Type B pancreatic cell (in vitro differentiated cells): ENCODE results near the gene STK26. TPM values are rescaled to one million over a fixed set of nuclear protein-coding genes. Genes with fewer than 3 reads are reported as not detected.

ENCODE experiments used
- DNase-seq: peaks from one replicate; pipeline ENCODE4 v3.0.0; 2021; ENCODE audit warnings: mixed read lengths; ENCODE audit not compliant: unreplicated experiment; ENCODE audit errors: extremely low spot score
- H3K27ac Mint-ChIP-seq: 2 replicates; pipeline ENCODE4 v1.8.0; 2021; ENCODE audit warnings: mild to moderate bottlenecking, mixed read lengths
- H3K27me3 Mint-ChIP-seq: 2 replicates; pipeline ENCODE4 v1.8.0; 2021; ENCODE audit warnings: mixed read lengths
- H3K36me3 Mint-ChIP-seq: 2 replicates; pipeline ENCODE4 v1.8.0; 2021; ENCODE audit warnings: mixed read lengths
- H3K4me1 Mint-ChIP-seq: one replicate; pipeline ENCODE4 v1.8.0; 2021; ENCODE audit warnings: mixed read lengths; ENCODE audit not compliant: unreplicated experiment
- H3K4me3 Mint-ChIP-seq: 2 replicates; pipeline ENCODE4 v1.8.0; 2021; ENCODE audit warnings: mild to moderate bottlenecking, mixed read lengths
- H3K9me3 Mint-ChIP-seq: 2 replicates; pipeline ENCODE4 v1.8.0; 2021; ENCODE audit warnings: mixed read lengths
- total RNA-seq: library from RNA; stranded (reverse); gene quantifications from 2 replicates; pipeline ENCODE4 v1.2.1, GENCODE V29; 2021; ENCODE audit warnings: low replicate concordance
- TF ChIP-seq, protein P1 (sequence below): fragments of 200-600 bp; sonication (generic); conservative IDR thresholded peaks from 2 replicates; pipeline ENCODE4 v1.5.0; 2021; ENCODE audit warnings: antibody characterized with exemption, mild to moderate bottlenecking

Gene STK26
- total RNA-seq, 1 donor from 2014 or later = 64.3 TPM

DNA sequence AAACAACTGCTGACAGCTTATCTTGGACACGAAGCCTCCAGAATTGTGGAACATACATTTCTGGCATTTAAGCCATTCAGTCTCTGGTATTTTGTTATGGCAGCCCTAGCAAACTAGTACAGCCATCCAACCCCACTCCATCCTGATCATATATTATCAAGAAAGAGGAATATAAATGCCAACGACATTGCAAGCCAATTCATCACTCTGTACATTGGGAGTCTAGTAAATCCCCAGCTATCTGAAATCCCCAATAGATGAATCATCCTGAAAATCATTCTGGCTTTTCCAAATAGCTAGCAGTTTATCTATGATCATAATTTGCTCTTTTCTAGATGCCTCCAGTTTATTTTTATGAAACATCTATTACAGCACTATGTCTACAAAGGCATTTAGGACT, 63.6 kb downstream of the STK26 start:
- Mint-ChIP-seq H3K4me3 (no peak overlapping the region), H3K9me3 (no peaks in the 10 kb centered on the region), H3K27me3 (peaks cover 9% of the 10 kb centered on the region), H3K27ac (no peak overlapping the region), H3K36me3 (no peaks in the 10 kb centered on the region), H3K4me1 (no peaks in the 10 kb centered on the region)
- TF ChIP-seq, protein P1, sequence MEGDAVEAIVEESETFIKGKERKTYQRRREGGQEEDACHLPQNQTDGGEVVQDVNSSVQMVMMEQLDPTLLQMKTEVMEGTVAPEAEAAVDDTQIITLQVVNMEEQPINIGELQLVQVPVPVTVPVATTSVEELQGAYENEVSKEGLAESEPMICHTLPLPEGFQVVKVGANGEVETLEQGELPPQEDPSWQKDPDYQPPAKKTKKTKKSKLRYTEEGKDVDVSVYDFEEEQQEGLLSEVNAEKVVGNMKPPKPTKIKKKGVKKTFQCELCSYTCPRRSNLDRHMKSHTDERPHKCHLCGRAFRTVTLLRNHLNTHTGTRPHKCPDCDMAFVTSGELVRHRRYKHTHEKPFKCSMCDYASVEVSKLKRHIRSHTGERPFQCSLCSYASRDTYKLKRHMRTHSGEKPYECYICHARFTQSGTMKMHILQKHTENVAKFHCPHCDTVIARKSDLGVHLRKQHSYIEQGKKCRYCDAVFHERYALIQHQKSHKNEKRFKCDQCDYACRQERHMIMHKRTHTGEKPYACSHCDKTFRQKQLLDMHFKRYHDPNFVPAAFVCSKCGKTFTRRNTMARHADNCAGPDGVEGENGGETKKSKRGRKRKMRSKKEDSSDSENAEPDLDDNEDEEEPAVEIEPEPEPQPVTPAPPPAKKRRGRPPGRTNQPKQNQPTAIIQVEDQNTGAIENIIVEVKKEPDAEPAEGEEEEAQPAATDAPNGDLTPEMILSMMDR = no peak
- DNase-seq = no peak

DNA sequence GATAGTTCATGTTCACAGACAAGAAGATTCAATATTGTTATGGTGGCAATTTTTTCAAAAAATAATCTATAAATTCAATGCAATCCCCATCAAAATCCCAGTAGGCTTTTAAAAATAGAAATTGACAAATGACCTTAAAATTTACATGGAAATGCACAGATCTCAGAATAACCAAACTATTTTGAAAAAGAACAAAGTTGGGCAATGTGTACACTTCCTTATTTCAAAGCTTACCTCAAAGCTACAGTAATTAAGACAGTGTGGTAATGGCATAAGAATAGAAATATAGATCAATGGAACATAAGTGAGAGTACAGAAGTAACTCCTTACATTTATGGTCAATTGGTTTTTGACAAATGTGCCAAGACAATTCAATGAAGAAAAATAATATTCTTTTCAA, 65.8 kb downstream of the STK26 start:
- DNase-seq = no peak
- H3K9me3 Mint-ChIP-seq = no peaks in the 10 kb centered on the region
- H3K4me1 Mint-ChIP-seq = peaks cover 12% of the 10 kb centered on the region
- TF ChIP-seq, protein P1 = no peak
- no peak overlapping the region for H3K4me3 Mint-ChIP-seq
- H3K27me3 Mint-ChIP-seq = peaks cover 9% of the 10 kb centered on the region
- H3K36me3 Mint-ChIP-seq = no peaks in the 10 kb centered on the region
- H3K27ac Mint-ChIP-seq = no peak overlapping the region

DNA sequence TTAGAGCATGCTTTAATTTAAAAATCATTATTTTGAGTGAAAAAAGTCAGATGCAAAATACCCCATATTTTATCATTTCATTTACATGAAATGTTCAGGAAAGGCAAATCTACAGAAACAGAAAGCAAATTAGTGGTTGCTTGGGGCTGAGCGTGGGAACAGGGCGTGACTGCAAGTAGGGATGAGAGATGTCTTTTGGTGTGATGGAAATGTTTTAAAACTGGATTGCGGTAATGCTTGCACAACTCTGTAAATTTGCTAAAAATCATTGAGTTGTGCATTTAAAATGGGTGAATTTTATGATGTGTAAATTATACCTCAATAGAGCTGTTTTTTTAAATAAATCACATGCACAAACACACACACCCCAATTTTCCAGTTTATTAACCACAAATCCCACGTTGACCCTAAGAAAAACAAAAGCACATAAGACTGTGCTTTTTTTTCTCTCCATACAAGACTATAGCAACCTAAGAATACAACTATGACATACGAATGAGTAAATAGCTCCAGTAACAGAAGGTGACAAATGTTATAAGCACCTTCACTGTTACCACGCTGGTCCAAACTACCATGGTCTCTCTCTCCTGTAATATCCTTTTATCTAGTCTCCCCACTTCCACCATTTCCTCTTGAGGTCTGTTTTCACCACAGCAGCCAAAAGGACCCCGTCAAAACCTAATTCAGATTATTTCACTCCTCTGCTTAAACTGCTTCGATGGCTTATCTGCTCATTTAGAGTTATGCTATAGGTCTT, 67.5 kb downstream of the STK26 start:
- no peaks in the 10 kb centered on the region for H3K36me3 Mint-ChIP-seq
- no peaks in the 10 kb centered on the region for H3K9me3 Mint-ChIP-seq
- TF ChIP-seq, protein P1 = no peak
- DNase-seq = no peak
- H3K27ac Mint-ChIP-seq = no peak overlapping the region
- H3K27me3 Mint-ChIP-seq = no peaks in the 10 kb centered on the region
- H3K4me3 Mint-ChIP-seq = no peak overlapping the region
- H3K4me1 Mint-ChIP-seq = peaks cover 12% of the 10 kb centered on the region

DNA sequence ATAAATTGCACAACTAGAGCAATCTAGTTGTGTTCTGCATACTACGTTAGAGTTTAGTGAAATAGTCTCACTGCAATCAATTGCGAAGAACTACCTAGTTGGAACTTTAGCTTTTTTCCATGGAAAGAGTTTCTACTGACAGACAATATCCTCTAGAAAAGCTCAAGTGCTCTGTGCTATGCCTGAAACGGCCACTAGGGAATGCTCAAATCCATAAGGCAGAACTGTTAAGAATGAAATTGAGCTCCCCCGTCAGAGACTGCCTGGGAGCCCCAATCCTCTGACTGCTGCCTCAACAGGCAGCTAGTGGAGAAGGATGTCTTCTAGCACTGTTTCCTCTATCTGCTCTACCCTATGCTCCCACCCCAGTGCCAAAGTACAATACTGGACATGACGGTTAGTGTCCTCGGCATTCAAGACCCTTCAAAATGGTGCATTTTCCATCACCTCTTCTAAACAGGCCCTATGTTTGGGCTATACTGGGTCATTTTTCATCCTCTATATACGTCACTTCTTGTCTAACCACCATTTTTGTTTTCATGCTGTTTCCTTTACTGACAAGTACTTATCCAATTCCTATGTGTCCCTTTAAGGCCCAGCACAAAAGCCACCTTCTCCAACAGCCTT, 69.5 kb downstream of the STK26 start:
- TF ChIP-seq, protein P1 = peak; percentile 89
- H3K4me1 Mint-ChIP-seq = peaks cover 12% of the 10 kb centered on the region
- no peak overlapping the region for H3K4me3 Mint-ChIP-seq
- no peaks in the 10 kb centered on the region for H3K36me3 Mint-ChIP-seq
- no peaks in the 10 kb centered on the region for H3K9me3 Mint-ChIP-seq
- no peaks in the 10 kb centered on the region for H3K27me3 Mint-ChIP-seq
- DNase-seq = no peak
- H3K27ac Mint-ChIP-seq = peak overlapping the region; percentile 14

DNA sequence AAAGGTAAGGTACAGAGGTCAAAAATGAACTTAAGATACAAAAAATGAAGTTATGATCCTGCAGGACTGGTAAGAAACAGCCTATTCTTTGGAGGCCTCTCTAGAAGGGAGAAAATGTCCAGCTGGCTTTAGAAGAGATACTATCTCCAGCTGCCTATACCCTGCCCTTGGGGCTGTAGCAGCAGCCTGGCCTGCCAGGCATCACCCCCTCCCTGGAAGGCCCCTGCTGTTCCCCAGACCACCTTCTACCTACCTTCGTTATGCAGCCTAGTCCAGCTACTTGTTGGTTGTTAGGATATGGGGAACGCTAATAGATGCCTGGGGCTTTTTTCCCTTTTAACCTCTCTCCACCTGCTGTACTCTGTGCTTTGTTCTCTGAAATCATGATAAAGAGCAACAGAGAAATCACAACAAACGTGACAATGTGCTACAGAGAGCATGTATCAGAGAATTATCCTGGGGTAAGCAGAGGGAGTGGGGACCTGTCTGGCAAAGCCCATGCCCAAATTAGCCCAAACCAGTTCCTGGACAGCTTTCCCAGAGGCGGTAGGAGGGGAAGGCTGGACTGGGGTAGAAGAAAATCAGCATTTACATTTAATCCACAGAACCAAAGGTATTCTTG, 70.2 kb downstream of the STK26 start:
- TF ChIP-seq, protein P1 = no peak
- Mint-ChIP-seq H3K36me3 (no peaks in the 10 kb centered on the region), H3K9me3 (no peaks in the 10 kb centered on the region), H3K4me1 (peaks cover 15% of the 10 kb centered on the region), H3K27me3 (no peaks in the 10 kb centered on the region), H3K27ac (peak overlapping the region; percentile 14), H3K4me3 (no peak overlapping the region)
- no peak for DNase-seq
